ENCODE results near the gene FXYD7. TPM values are rescaled to one million over a fixed set of nuclear protein-coding genes. Genes with fewer than 3 reads are reported as not detected.

The FXYD7 gene
- total RNA-seq, 1 experiment from 2014 or later: not detected

DNA sequence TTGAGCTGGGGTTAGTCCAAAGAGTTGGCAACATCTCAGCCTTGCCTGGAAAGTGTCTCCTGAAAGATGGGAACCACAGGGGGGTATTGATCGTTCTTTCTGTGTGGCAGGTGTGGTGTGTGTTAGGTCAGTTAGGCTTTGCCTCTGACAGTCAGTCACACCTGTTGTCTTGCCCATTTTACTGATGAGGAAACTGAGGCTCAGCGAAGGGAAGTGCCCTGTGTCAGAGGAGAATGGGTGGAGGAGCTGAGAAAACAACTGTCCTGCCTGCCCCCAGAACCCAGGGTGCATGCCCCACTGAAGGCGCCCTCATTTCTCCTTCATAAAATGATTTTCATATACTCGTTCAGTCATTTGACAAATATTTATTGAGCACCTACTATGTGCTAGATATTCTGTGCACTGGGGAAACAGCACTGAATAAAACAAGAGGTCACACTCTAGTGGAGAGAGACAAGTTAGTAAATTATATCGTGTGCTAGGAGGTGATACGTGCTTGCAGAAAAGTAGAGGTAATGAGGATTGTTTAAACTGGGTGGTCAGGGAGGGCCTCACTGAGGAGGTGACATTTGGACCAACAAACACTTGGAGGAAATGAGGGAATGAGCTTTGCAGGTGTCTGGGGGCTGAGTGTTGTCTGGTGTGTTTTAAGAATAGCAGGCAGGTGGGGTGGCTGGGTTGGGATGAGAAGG, 13.1 kb downstream of the FXYD7 start:
- ChIA-PET POLR2A (ENCODE audit: unreplicated experiment) (no interaction called here), CTCF (no interaction called here)
- BruUV-seq (replicated peaks): TSS peak; percentile 36
- Histone ChIP-seq H3K4me1 (ENCODE audit: insufficient read depth, low read length) (peaks cover 14% of the 10 kb centered on the region), H3F3A (ENCODE audit: low read length, unreplicated experiment) (no peaks in the 10 kb centered on the region), H4K20me1 (ENCODE audit: low read length) (peaks cover 13% of the 10 kb centered on the region; the same call in 1 of the 2 replicates), H3K9me2 (replicated peaks; ENCODE audit: low read length) (no peaks in the 10 kb centered on the region), H3K4me3 (ENCODE audit: low read length) (peak overlapping the region; percentile 75), H3K4me2 (ENCODE audit: low read length) (peak overlapping the region; percentile 98), H3K27me3 (ENCODE audit: low read length) (no peaks in the 10 kb centered on the region), H3K79me2 (ENCODE audit: low read length) (peaks cover 34% of the 10 kb centered on the region), H3K36me3 (ENCODE audit: low read depth, low read length) (peaks cover 26% of the 10 kb centered on the region), H3K27ac (ENCODE audit: low read length) (no peak overlapping the region), H3K9me3 (ENCODE audit: low read length) (no peaks in the 10 kb centered on the region), H2AFZ (ENCODE audit: low read length) (no peak overlapping the region), H3K9ac (ENCODE audit: low read length) (peak overlapping the region; percentile 88; the same call in 1 of the 2 replicates)
- intact Hi-C loops (cut with micrococcal nuclease): no loop called here
- no peak for TF ChIP-seq EZH2 (IDR thresholded peaks at IDR 0.05; ENCODE audit: low read length, unreplicated experiment)
- TF ChIP-seq, protein P1, sequence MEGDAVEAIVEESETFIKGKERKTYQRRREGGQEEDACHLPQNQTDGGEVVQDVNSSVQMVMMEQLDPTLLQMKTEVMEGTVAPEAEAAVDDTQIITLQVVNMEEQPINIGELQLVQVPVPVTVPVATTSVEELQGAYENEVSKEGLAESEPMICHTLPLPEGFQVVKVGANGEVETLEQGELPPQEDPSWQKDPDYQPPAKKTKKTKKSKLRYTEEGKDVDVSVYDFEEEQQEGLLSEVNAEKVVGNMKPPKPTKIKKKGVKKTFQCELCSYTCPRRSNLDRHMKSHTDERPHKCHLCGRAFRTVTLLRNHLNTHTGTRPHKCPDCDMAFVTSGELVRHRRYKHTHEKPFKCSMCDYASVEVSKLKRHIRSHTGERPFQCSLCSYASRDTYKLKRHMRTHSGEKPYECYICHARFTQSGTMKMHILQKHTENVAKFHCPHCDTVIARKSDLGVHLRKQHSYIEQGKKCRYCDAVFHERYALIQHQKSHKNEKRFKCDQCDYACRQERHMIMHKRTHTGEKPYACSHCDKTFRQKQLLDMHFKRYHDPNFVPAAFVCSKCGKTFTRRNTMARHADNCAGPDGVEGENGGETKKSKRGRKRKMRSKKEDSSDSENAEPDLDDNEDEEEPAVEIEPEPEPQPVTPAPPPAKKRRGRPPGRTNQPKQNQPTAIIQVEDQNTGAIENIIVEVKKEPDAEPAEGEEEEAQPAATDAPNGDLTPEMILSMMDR (conservative IDR thresholded peaks at IDR 0.05; ENCODE audit: low read depth, low read length): no peak
- TF ChIP-seq EZH2phosphoT487 (IDR thresholded peaks at IDR 0.05; ENCODE audit: borderline replicate concordance, low read length): no peak
- no peak for DNase-seq
- ATAC-seq: no peak

DNA sequence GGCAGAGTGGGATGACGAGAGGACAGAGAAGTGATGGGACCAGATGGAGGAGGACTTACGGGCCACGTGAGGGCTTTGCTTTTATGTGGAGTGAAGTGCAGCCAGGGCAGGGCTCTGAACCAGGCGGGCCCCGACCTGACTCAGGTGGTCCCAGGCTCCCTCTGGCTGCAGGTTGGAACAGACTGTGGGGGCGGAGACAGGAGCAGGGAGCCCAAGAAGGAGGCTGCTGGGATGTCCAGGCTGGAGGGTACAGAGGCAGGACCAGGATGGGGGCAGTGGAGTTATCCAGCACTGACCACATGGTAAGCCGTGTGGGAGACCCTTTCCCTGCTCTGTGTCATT, 13.6 kb downstream of the FXYD7 start:
- H3K27ac ChIP-seq (ENCODE audit: low read length): no peak overlapping the region
- ATAC-seq: no peak
- DNase-seq: no peak
- TF ChIP-seq EZH2phosphoT487 (IDR thresholded peaks at IDR 0.05; ENCODE audit: borderline replicate concordance, low read length) (no peak), EZH2 (IDR thresholded peaks at IDR 0.05; ENCODE audit: low read length, unreplicated experiment) (no peak)
- TF ChIP-seq, protein P1 (conservative IDR thresholded peaks at IDR 0.05; ENCODE audit: low read depth, low read length): no peak
- ChIA-PET CTCF (no interaction called here), POLR2A (ENCODE audit: unreplicated experiment) (no interaction called here)
- H3K9ac ChIP-seq (ENCODE audit: low read length): no peak overlapping the region
- peaks cover 31% of the 10 kb centered on the region for H3K36me3 ChIP-seq (ENCODE audit: low read depth, low read length)
- no peak overlapping the region for H2AFZ ChIP-seq (ENCODE audit: low read length)
- peaks cover 34% of the 10 kb centered on the region for H3K79me2 ChIP-seq (ENCODE audit: low read length)
- no peaks in the 10 kb centered on the region for H3F3A ChIP-seq (ENCODE audit: low read length, unreplicated experiment)
- H3K27me3 ChIP-seq (ENCODE audit: low read length): no peaks in the 10 kb centered on the region
- intact Hi-C loops (cut with micrococcal nuclease): no loop called here
- H3K4me1 ChIP-seq (ENCODE audit: insufficient read depth, low read length): peaks cover 14% of the 10 kb centered on the region
- peaks cover 13% of the 10 kb centered on the region; the same call in 1 of the 2 replicates for H4K20me1 ChIP-seq (ENCODE audit: low read length)
- H3K4me2 ChIP-seq (ENCODE audit: low read length): peak overlapping the region; percentile 98; the same call in 1 of the 2 replicates
- no peak overlapping the region for H3K4me3 ChIP-seq (ENCODE audit: low read length)
- no peaks in the 10 kb centered on the region for H3K9me2 ChIP-seq (replicated peaks; ENCODE audit: low read length)
- H3K9me3 ChIP-seq (ENCODE audit: low read length): no peaks in the 10 kb centered on the region
- BruUV-seq (replicated peaks): no TSS peak

DNA sequence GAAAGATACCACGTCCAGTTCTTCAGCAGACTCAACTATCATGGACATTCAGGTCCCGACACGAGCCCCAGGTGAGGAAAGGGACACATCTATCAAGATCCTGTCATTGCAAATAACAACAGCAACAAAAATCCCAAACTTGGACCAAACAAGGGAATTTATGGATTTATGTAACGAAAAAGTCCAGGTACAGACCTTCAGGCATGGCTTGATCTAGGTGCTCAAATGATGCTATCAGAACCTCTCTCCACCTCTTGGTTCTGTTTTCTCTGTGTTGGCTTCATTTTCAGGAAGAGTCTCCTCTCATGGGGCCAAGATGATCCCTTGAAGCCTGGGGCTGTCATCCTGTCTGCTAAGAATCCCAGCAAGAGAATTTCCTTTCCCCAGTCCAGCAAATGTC, 14.4 kb downstream of the FXYD7 start:
- Histone ChIP-seq H3K79me2 (ENCODE audit: low read length) (peaks cover 34% of the 10 kb centered on the region), H3K9me2 (replicated peaks; ENCODE audit: low read length) (no peaks in the 10 kb centered on the region), H3K9me3 (ENCODE audit: low read length) (no peaks in the 10 kb centered on the region), H4K20me1 (ENCODE audit: low read length) (peaks cover 13% of the 10 kb centered on the region; the same call in 1 of the 2 replicates), H3K9ac (ENCODE audit: low read length) (no peak overlapping the region), H3K4me3 (ENCODE audit: low read length) (no peak overlapping the region), H3K36me3 (ENCODE audit: low read depth, low read length) (peaks cover 39% of the 10 kb centered on the region), H3K27ac (ENCODE audit: low read length) (no peak overlapping the region), H2AFZ (ENCODE audit: low read length) (no peak overlapping the region), H3K27me3 (ENCODE audit: low read length) (no peaks in the 10 kb centered on the region), H3F3A (ENCODE audit: low read length, unreplicated experiment) (no peaks in the 10 kb centered on the region), H3K4me1 (ENCODE audit: insufficient read depth, low read length) (peaks cover 14% of the 10 kb centered on the region), H3K4me2 (ENCODE audit: low read length) (no peak overlapping the region)
- TF ChIP-seq, protein P1 (conservative IDR thresholded peaks at IDR 0.05; ENCODE audit: low read depth, low read length): no peak
- TF ChIP-seq EZH2phosphoT487 (IDR thresholded peaks at IDR 0.05; ENCODE audit: borderline replicate concordance, low read length): no peak
- no peak for TF ChIP-seq EZH2 (IDR thresholded peaks at IDR 0.05; ENCODE audit: low read length, unreplicated experiment)
- POLR2A ChIA-PET (ENCODE audit: unreplicated experiment): no interaction called here
- ATAC-seq (no peak), DNase-seq (no peak)
- intact Hi-C loops (cut with micrococcal nuclease): no loop called here
- BruUV-seq (replicated peaks): no TSS peak
- CTCF ChIA-PET: no interaction called here
